HG03108 (cell line): Measurements from ENCODE around the gene CPEB4.

Experiments
- ATAC-seq: cut with Tn5 transposase; IDR thresholded peaks from one replicate; pipeline ENCODE4 v1.9.1; 2021; ENCODE audit warnings: moderate library complexity; ENCODE audit not compliant: unreplicated experiment

CPEB4 gene

GRCh38 chr5:173884402-173885053 is 3.6 kb upstream of the CPEB4 start:
- no peak for ATAC-seq

GRCh38 chr5:173885054-173885443 is 3.1 kb upstream of the CPEB4 start:
- ATAC-seq: no peak

- ATAC-seq: no peak
These were observed 2.6 kb upstream of the CPEB4 start for GRCh38 chr5:173885475-173886010.

GRCh38 chr5:173886150-173886549 is 2.0 kb upstream of the CPEB4 start:
- no peak for ATAC-seq

GRCh38 chr5:173888473-173889131 is 453 bp downstream of the CPEB4 start:
- ATAC-seq: no peak

- ATAC-seq: no peak
These were observed 2.2 kb downstream of the CPEB4 start for GRCh38 chr5:173890195-173890991.

- ATAC-seq: no peak
These were observed 3.4 kb downstream of the CPEB4 start for GRCh38 chr5:173891308-173892116.

GRCh38 chr5:173893192-173893561 is 5.0 kb downstream of the CPEB4 start:
- ATAC-seq: no peak

- no peak for ATAC-seq
These were observed 7.4 kb downstream of the CPEB4 start for GRCh38 chr5:173895401-173896165.

- no peak for ATAC-seq
These were observed 8.5 kb downstream of the CPEB4 start for GRCh38 chr5:173896631-173897030.

- ATAC-seq: no peak
These were observed 13.6 kb downstream of the CPEB4 start for GRCh38 chr5:173901705-173902104.

- no peak for ATAC-seq
These were observed 14.2 kb downstream of the CPEB4 start for GRCh38 chr5:173902334-173902733.

- no peak for ATAC-seq
These were observed 14.6 kb downstream of the CPEB4 start for GRCh38 chr5:173902743-173903142.

GRCh38 chr5:173903396-173904140 is 15.4 kb downstream of the CPEB4 start:
- ATAC-seq: no peak

- no peak for ATAC-seq
These were observed 16.0 kb downstream of the CPEB4 start for GRCh38 chr5:173904151-173904550.

- ATAC-seq: no peak
These were observed 19.1 kb downstream of the CPEB4 start for GRCh38 chr5:173907284-173907683.

- no peak for ATAC-seq
These were observed 19.7 kb downstream of the CPEB4 start for GRCh38 chr5:173907686-173908371.

GRCh38 chr5:173909199-173909598 is 21.1 kb downstream of the CPEB4 start:
- ATAC-seq: no peak

GRCh38 chr5:173910215-173910614 is 22.1 kb downstream of the CPEB4 start:
- no peak for ATAC-seq
